Mesendoderm (in vitro differentiated cells): ENCODE data around the gene REM1.
A peak's percentile ranks its signal among the peaks of the same experiment; 100 is the strongest.
"Not testable (repeated sequence)": the region's sequence is repeated elsewhere in the genome, so short reads cannot be mapped to it uniquely, and the experiment has no call there.

Source experiments
- DNase-seq: peaks from one replicate; pipeline ENCODE4 v3.0.0; 2013
- H2AK5ac ChIP-seq: 2 replicates; pipeline ENCODE4 v1.6.1; 2013; ENCODE audit warnings: low read length, inconsistent platforms
- H2BK120ac ChIP-seq: 2 replicates; pipeline ENCODE4 v1.6.1; 2013; ENCODE audit warnings: low read depth, mild to moderate bottlenecking, low read length, moderate library complexity, mixed read lengths
- H2BK15ac ChIP-seq: replicated peaks from 2 replicates; pipeline ENCODE4 v1.6.1; 2013; ENCODE audit warnings: low read depth, mild to moderate bottlenecking, moderate library complexity
- H2BK5ac ChIP-seq: 2 replicates; pipeline ENCODE4 v1.6.1; 2013; ENCODE audit warnings: low read length, inconsistent platforms
- H3K18ac ChIP-seq: 2 replicates; pipeline ENCODE4 v1.6.1; 2013; ENCODE audit warnings: mild to moderate bottlenecking, low read length, mixed read lengths
- H3K23ac ChIP-seq: one replicate; pipeline ENCODE4 v1.6.1; 2013; ENCODE audit warnings: low read length
- H3K27ac ChIP-seq: 2 replicates; pipeline ENCODE4 v1.5.1; 2013; ENCODE audit warnings: low read depth, mild to moderate bottlenecking, inconsistent platforms, low read length, moderate library complexity
- H3K27me3 ChIP-seq: 2 replicates; pipeline ENCODE4 v1.6.1; 2013; ENCODE audit warnings: low read length, control low read depth, mild to moderate bottlenecking, inconsistent platforms; ENCODE audit not compliant: insufficient read depth, poor library complexity
- H3K36me3 ChIP-seq: 2 replicates; pipeline ENCODE4 v1.6.1; 2013; ENCODE audit warnings: low read length, inconsistent platforms; ENCODE audit not compliant: control insufficient read depth, insufficient read depth
- H3K4ac ChIP-seq: one replicate; pipeline ENCODE4 v1.6.1; 2013; ENCODE audit warnings: low read depth, mild to moderate bottlenecking, low read length, moderate library complexity
- H3K4me1 ChIP-seq: 2 replicates; pipeline ENCODE4 v1.6.1; 2013; ENCODE audit warnings: low read depth, low read length, inconsistent platforms; ENCODE audit not compliant: control insufficient read depth
- H3K4me2 ChIP-seq: 2 replicates; pipeline ENCODE4 v1.6.1; 2013; ENCODE audit warnings: low read length
- H3K4me3 ChIP-seq: 2 replicates; pipeline ENCODE4 v1.5.1; 2013; ENCODE audit warnings: mild to moderate bottlenecking, low read length
- H3K56ac ChIP-seq: one replicate; pipeline ENCODE4 v1.6.1; 2013; ENCODE audit warnings: low read length
- H3K79me1 ChIP-seq: 2 replicates; pipeline ENCODE4 v1.6.1; 2013; ENCODE audit warnings: low read length, inconsistent platforms
- H3K79me2 ChIP-seq: 2 replicates; pipeline ENCODE4 v1.6.1; 2013; ENCODE audit warnings: mild to moderate bottlenecking, low read length; ENCODE audit not compliant: control insufficient read depth, insufficient read depth
- H3K9ac ChIP-seq: 2 replicates; pipeline ENCODE4 v1.6.1; 2013; ENCODE audit warnings: low read length, inconsistent platforms
- H4K5ac ChIP-seq: one replicate; pipeline ENCODE4 v1.6.1; 2013; ENCODE audit warnings: low read length
- H4K8ac ChIP-seq: one replicate; pipeline ENCODE4 v1.6.1; 2013; ENCODE audit warnings: low read depth, mild to moderate bottlenecking, control low read depth, low read length, moderate library complexity
- WGBS: extraction: QIAGEN DNeasy Blood & Tissue Kit; methylation state at CpG from one replicate; pipeline ENCODE4 v1.1.7; 2013; ENCODE audit warnings: low lambda C conversion rate, missing lambda C conversion rate; ENCODE audit not compliant: insufficient coverage; ENCODE audit errors: extremely low coverage; 5-methylcytosine and 5-hydroxymethylcytosine counted together

The REM1 gene

DNA sequence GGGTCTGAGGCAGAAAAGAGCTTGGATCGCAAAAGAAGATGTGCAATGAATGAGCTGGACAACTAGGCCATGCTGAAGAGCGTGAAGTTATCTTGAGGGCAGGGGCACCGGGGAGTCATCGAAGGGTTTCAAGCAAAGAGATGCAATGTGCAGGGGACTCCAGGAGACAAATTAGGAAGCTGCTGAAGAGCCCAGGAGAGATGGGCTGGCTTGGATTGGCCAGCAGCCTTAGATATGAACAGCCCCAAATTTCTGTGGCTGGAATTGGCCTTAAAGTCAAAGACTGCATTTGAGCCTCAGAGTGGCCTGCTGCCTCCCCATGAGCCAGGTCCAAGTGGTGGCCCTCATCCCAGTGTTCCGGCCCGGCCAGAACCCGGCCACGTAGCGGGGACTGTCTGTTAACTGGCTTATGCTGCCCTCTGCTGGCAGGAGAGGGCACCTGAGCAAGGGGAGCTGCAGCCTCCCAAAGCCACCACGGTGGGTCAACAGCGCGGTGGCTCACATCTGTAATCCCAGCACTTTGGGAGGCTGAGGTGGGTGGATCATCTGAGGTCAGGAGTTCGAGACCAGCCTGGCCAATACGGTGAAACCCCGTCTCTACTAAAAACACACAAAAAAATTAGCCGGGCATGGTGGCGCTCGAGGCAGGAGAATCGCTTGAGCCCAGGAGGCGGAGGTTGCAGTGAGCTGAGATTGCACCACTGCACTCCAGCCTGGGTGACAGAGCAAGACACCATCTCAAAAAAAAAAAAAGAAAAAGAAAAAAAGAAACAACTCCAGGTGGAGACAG is 28.0 kb downstream of the REM1 start:
- not testable (repeated sequence) for H2BK5ac ChIP-seq, H3K9ac ChIP-seq, H2AK5ac ChIP-seq, H3K4me3 ChIP-seq, H3K79me1 ChIP-seq, H4K5ac ChIP-seq, H3K23ac ChIP-seq, H3K27me3 ChIP-seq, H3K56ac ChIP-seq, H3K4me1 ChIP-seq, H3K4me2 ChIP-seq, H3K18ac ChIP-seq, H2BK15ac ChIP-seq, H4K8ac ChIP-seq, H3K79me2 ChIP-seq, H3K27ac ChIP-seq, H3K36me3 ChIP-seq, H3K4ac ChIP-seq, H2BK120ac ChIP-seq
- WGBS: no CpG with 5 or more reads among the region's 20 CpGs
- DNase-seq: peak; percentile 83

DNA sequence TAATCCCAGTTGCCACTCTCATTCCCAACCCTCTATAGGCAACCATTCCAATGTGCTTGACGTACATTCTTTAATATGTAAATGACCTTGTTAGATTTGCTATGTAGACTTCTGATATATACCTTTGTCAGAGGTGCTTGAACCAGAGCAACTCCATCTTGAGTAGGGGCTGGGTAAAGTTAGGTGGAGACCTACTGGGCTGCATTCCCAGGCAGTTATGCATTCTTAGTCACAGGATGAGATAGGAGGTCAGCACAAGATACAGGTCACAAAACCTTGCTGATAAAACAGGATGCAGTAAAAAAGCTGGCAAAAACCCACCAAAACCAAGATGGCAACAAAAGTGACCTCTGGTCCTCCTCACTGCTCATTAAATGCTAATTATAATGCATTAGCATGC is 30.8 kb downstream of the REM1 start:
- Histone ChIP-seq H2BK120ac (no peak overlapping the region), H3K36me3 (no peaks in the 10 kb centered on the region), H3K79me2 (no peaks in the 10 kb centered on the region), H3K27ac (no peak overlapping the region), H4K5ac (no peak overlapping the region), H4K8ac (no peak overlapping the region), H3K79me1 (no peaks in the 10 kb centered on the region), H2BK5ac (no peak overlapping the region), H3K56ac (no peak overlapping the region), H3K4me1 (no peaks in the 10 kb centered on the region), H3K4ac (no peak overlapping the region), H3K4me3 (no peak overlapping the region), H3K23ac (no peak overlapping the region), H3K4me2 (no peak overlapping the region), H3K9ac (no peak overlapping the region), H3K18ac (no peak overlapping the region), H3K27me3 (no peaks in the 10 kb centered on the region), H2BK15ac (no peak overlapping the region), H2AK5ac (no peak overlapping the region)
- DNase-seq: no peak
- WGBS: no CpG with 5 or more reads among the region's 1 CpG

- H3K18ac ChIP-seq: no peak overlapping the region
- no CpG with 5 or more reads among the region's 5 CpGs for WGBS
- no peaks in the 10 kb centered on the region for H3K79me1 ChIP-seq
- H3K23ac ChIP-seq: no peak overlapping the region
- no peak overlapping the region for H4K8ac ChIP-seq
- no peak overlapping the region for H4K5ac ChIP-seq
- no peak overlapping the region for H2BK5ac ChIP-seq
- no peak overlapping the region for H2BK15ac ChIP-seq
- no peaks in the 10 kb centered on the region for H3K27me3 ChIP-seq
- H3K4me3 ChIP-seq: no peak overlapping the region
- H3K79me2 ChIP-seq: no peaks in the 10 kb centered on the region
- no peak overlapping the region for H2AK5ac ChIP-seq
- no peak for DNase-seq
- no peaks in the 10 kb centered on the region for H3K4me1 ChIP-seq
- H3K36me3 ChIP-seq: no peaks in the 10 kb centered on the region
- no peak overlapping the region for H2BK120ac ChIP-seq
- no peak overlapping the region for H3K9ac ChIP-seq
- no peak overlapping the region for H3K4me2 ChIP-seq
- H3K56ac ChIP-seq: no peak overlapping the region
- H3K27ac ChIP-seq: no peak overlapping the region
- no peak overlapping the region for H3K4ac ChIP-seq
These were observed 33.6 kb downstream of the REM1 start for GRCh38 chr20:31508517-31509244.

DNA sequence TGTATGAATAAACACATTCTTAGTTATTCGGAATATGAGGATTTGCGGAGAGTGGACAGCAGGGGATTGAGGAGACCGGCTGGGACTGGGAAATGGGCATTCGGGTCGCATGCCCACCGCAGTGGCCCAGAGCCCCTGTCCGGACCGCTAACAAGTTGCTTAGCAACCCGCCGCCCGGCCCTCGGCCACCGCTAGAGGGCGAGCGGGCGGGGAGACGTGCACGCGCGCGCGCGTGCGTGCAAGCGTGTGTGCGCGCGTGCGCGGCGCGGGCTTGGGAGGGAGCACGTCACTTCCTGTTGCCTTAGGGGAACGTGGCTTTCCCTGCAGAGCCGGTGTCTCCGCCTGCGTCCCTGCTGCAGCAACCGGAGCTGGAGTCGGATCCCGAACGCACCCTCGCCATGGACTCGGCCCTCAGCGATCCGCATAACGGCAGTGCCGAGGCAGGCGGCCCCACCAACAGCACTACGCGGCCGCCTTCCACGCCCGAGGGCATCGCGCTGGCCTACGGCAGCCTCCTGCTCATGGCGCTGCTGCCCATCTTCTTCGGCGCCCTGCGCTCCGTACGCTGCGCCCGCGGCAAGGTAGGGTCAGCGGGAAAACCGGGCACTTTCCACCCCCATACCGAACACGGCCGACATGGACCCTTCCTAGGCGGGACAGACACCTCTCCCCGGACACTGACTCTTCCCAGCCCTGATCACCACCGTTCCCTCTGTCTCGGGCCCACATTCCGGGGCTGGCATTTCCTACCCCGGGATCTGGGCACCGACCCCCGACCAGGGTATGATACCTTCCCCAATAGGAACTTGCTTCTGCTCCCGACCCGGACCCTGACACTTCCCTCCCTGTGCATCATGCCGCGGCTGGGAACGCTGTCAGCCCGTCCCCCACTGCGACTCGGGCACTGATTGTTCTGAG is 39.3 kb downstream of the REM1 start, which contains the start of gene HM13:
TSS of gene HM13 (plus strand) at position 289 of the 918 bp plus-strand sequence. CDS start at position 399, 110 bp downstream.
- Histone ChIP-seq H3K36me3 (peaks cover 3% of the 10 kb centered on the region), H3K4ac (no peak within 1 kb of the TSS), H2BK120ac (no peak within 1 kb of the TSS), H2AK5ac (peak within 1 kb of the TSS; percentile 54), H3K4me3 (peak within 1 kb of the TSS; percentile 91), H3K27me3 (no peaks in the 10 kb centered on the region), H3K56ac (peak within 1 kb of the TSS; percentile 97), H3K9ac (peak within 1 kb of the TSS; percentile 99), H3K18ac (peak within 1 kb of the TSS; percentile 46), H3K79me1 (peaks cover 26% of the 10 kb centered on the region), H2BK15ac (no peak within 1 kb of the TSS), H3K4me2 (peak within 1 kb of the TSS; percentile 100), H2BK5ac (peak within 1 kb of the TSS; percentile 9), H3K23ac (peak within 1 kb of the TSS; percentile 81), H3K4me1 (peaks cover 10% of the 10 kb centered on the region), H4K8ac (no peak within 1 kb of the TSS), H3K79me2 (peaks cover 31% of the 10 kb centered on the region), H3K27ac (no peak within 1 kb of the TSS), H4K5ac (no peak within 1 kb of the TSS)
- peak; percentile 96 for DNase-seq
- no CpG with 5 or more reads among the region's 86 CpGs for whole genome bisulfite sequencing

DNA sequence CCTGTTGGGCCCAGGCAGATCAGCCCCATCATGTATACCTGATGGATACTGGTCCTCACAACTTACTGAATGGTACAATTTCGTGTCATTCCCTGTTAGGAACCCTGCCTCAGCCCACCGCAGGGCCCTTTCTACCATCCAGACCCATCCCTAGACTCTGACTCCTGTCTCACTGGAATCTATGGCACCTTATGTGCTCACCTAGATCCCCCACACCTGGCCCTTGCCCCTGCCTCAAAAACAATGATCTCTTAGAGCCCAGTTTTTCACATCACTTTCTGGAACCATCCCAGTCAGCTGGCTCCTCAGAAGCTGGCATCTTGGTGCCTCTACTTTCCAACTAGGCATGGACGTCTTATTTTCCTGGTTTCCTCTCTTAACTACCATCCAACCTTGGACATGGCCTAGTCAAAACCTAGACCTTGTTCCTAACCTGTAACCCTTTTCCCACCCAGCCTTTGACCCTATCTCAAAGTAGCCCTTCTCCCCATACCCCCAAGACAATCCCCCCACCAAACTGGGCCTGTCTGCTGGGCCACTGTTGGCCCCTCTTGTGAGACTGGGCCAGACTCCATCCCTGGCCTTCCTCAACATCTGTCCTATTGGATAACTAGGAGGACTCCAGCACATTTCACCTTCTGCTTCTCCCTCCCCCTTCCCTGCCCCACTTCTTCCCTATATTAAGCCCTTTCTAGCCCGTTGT is 40.1 kb downstream of the REM1 start:
- Histone ChIP-seq H2BK15ac (no peak overlapping the region), H3K27me3 (no peaks in the 10 kb centered on the region), H3K79me2 (peaks cover 31% of the 10 kb centered on the region), H3K4ac (no peak overlapping the region), H2BK120ac (no peak overlapping the region), H3K18ac (no peak overlapping the region), H4K8ac (no peak overlapping the region), H3K27ac (no peak overlapping the region), H3K9ac (peak overlapping the region; percentile 99), H2AK5ac (peak overlapping the region; percentile 54), H2BK5ac (no peak overlapping the region), H3K36me3 (peaks cover 3% of the 10 kb centered on the region), H3K79me1 (peaks cover 26% of the 10 kb centered on the region), H3K56ac (peak overlapping the region; percentile 97), H3K4me1 (peaks cover 10% of the 10 kb centered on the region), H3K4me2 (peak overlapping the region; percentile 100), H3K23ac (peak overlapping the region; percentile 81), H3K4me3 (peak overlapping the region; percentile 91), H4K5ac (no peak overlapping the region)
- WGBS: no CpG with 5 or more reads among the region's 4 CpGs
- no peak for DNase-seq
